HEK293T (cell line): ENCODE data around the gene TNFAIP8L1.

Experiments used
- ARNT ChIP-seq: fragments of 450-650 bp; IDR thresholded peaks from 2 replicates; pipeline ENCODE4 v1.6.1; 2017; ENCODE audit warnings: mild to moderate bottlenecking
- BHLHE40 ChIP-seq: fragments of 450-650 bp; IDR thresholded peaks from 2 replicates; pipeline ENCODE4 v1.6.1; 2016; ENCODE audit warnings: mild to moderate bottlenecking, moderate library complexity, borderline replicate concordance
- CTBP1 ChIP-seq: fragments of 450-650 bp; IDR thresholded peaks from 2 replicates; pipeline ENCODE4 v1.6.1; 2016; ENCODE audit warnings: borderline replicate concordance
- ELF4 ChIP-seq: fragments of 450-650 bp; IDR thresholded peaks from 2 replicates; pipeline ENCODE4 v1.6.1; 2017; ENCODE audit warnings: antibody characterized with exemption
- FOXA1 ChIP-seq: fragments of 450-650 bp; IDR thresholded peaks from 2 replicates; pipeline ENCODE4 v1.6.1; 2016; ENCODE audit warnings: mild to moderate bottlenecking
- FOXM1 ChIP-seq: fragments of 450-650 bp; IDR thresholded peaks from 2 replicates; pipeline ENCODE4 v1.6.1; 2017; ENCODE audit warnings: mild to moderate bottlenecking, borderline replicate concordance
- HDGF ChIP-seq: fragments of 450-650 bp; IDR thresholded peaks from 2 replicates; pipeline ENCODE4 v1.6.1; 2017; ENCODE audit warnings: antibody characterized with exemption, borderline replicate concordance
- L3MBTL2 ChIP-seq: fragments of 450-650 bp; conservative IDR thresholded peaks from 2 replicates; pipeline ENCODE4 v1.6.1; 2016; ENCODE audit warnings: mild to moderate bottlenecking
- NFRKB ChIP-seq: fragments of 450-650 bp; IDR thresholded peaks from 2 replicates; pipeline ENCODE4 v1.6.1; 2016; ENCODE audit warnings: mild to moderate bottlenecking, moderate library complexity
- SP1 ChIP-seq: fragments of 450-650 bp; IDR thresholded peaks from 2 replicates; pipeline ENCODE4 v1.6.1; 2017
- TARDBP ChIP-seq: fragments of 450-650 bp; IDR thresholded peaks from 2 replicates; pipeline ENCODE4 v1.6.1; 2016
- ZNF384 ChIP-seq: fragments of 450-650 bp; IDR thresholded peaks from 2 replicates; pipeline ENCODE4 v1.6.1; 2016
- TF ChIP-seq, protein P1 (sequence below): fragments of 450-650 bp; IDR thresholded peaks from 2 replicates; pipeline ENCODE4 v1.6.1; 2016

DNA sequence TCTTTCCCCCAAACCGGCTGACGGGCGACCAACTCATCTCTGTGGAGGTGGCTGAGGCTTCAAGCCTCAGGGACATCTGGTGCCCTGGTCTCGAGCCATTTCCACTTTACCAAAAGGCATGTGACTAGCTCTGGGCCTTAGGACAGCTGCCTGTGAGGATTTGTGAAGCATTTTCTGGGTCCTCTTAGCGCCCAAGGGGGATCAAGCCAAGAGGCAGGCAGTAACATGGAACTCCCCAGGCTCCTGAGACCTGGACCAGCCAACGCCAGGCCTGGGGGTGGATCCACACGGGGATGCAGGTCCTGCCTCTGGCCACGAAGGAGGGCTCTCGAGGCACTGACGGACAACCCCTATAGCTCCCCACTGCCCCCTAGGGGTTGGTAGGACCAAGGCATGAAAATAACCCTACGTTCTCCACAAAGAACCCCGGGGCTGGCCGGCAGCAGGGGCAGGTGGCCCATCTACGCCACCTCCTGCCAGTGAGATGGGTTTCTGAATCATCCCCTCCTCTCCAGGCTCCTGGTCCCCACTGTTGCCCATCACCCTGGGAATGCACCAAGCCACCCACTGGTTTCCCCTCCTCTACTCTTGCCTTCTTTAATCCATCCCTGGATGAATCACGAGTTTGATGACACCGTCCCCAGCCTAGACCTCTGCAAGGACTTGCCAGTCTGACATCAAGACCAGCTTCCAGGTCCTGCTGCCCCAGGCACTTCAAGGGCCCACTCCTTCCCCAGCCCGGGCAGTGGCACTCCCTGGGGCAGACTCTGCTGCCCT is 37.8 kb downstream of the TNFAIP8L1 start:
- TF ChIP-seq NFRKB (no peak), ARNT (no peak), BHLHE40 (no peak), ELF4 (no peak), FOXA1 (no peak), TARDBP (no peak), FOXM1 (no peak), CTBP1 (no peak), HDGF (no peak), ZNF384 (no peak), SP1 (no peak), L3MBTL2 (no peak)
- TF ChIP-seq, protein P1, sequence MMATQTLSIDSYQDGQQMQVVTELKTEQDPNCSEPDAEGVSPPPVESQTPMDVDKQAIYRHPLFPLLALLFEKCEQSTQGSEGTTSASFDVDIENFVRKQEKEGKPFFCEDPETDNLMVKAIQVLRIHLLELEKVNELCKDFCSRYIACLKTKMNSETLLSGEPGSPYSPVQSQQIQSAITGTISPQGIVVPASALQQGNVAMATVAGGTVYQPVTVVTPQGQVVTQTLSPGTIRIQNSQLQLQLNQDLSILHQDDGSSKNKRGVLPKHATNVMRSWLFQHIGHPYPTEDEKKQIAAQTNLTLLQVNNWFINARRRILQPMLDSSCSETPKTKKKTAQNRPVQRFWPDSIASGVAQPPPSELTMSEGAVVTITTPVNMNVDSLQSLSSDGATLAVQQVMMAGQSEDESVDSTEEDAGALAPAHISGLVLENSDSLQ, result 0 out of 2 replicates have a peak, but pooled peaks have one; percentile 35
